Heart right ventricle (tissue), 16 donors: ENCODE data around the gene EIF1AD. TPM values are rescaled to one million over a fixed set of nuclear protein-coding genes. Genes with fewer than 3 reads are reported as not detected.

ENCODE experiments used
- ATAC-seq, 8 donors: fragments of 200-7000 bp; cut with Tn5 transposase; one replicate each; pipeline ENCODE4 v1.9.1; 2020; ENCODE audit warnings: mild to moderate bottlenecking in 8 of 8, moderate library complexity in 8 of 8, moderate number of reproducible peaks in 1 of 8
- DNase-seq, 2 donors: peaks; one replicate each; pipeline ENCODE4 v3.0.0-alpha.2; 2020
- H3K27ac ChIP-seq, 10 donors: fragments of 200-600 bp; sonication (generic) in 2 of 10; one replicate each; pipeline versions ENCODE4 v1.5.0 to v1.8.0; 2020 to 2022; ENCODE audit warnings: mild to moderate bottlenecking in 3 of 10
- H3K27me3 ChIP-seq, 7 donors: fragments of 200-600 bp; one replicate each; pipeline ENCODE4 v1.8.0; 2021 to 2022; ENCODE audit warnings: mild to moderate bottlenecking in 2 of 7
- H3K36me3 ChIP-seq, 9 donors: fragments of 200-600 bp; sonication (generic) in 1 of 9; one replicate each; pipeline versions ENCODE4 v1.5.0 to v1.8.0; 2020 to 2022; ENCODE audit warnings: mild to moderate bottlenecking in 2 of 9
- H3K4me1 ChIP-seq, 9 donors: fragments of 200-600 bp; sonication (generic) in 1 of 9; one replicate each; pipeline versions ENCODE4 v1.5.0 to v1.8.0; 2020 to 2022; ENCODE audit warnings: mild to moderate bottlenecking in 4 of 9
- H3K4me3 ChIP-seq, 10 donors: fragments of 200-600 bp; sonication (generic) in 2 of 10; one replicate each; pipeline versions ENCODE4 v1.5.0 to v1.8.0; 2020 to 2022; ENCODE audit warnings: mild to moderate bottlenecking in 7 of 10, moderate library complexity in 2 of 10
- H3K9me3 ChIP-seq, 11 donors: fragments of 200-600 bp in 10 of 11; sonication (generic) in 2 of 11; one replicate each; pipeline versions ENCODE4 v1.5.0 to v1.8.0; 2013 to 2022; ENCODE audit warnings: mild to moderate bottlenecking in 2 of 11, control low read depth in 1 of 11, moderate library complexity in 1 of 11
- WGBS, 2 donors: extraction: QIAGEN DNeasy Blood & Tissue Kit; methylation state at CpG; one replicate each; pipeline ENCODE4 v1.1.7; 2013; ENCODE audit warnings: inconsistent platforms in 1 of 2; 5-methylcytosine and 5-hydroxymethylcytosine counted together
- intact Hi-C, 10 donors: fragments of 100-400 bp; cut with DNase I; formaldehyde crosslinking; loops; one replicate each; pipeline versions ENCODE4 v1.11.1 to v1.14.2; 2022
- polyA plus RNA-seq, 2 donors: library from polyadenylated mRNA; stranded (reverse); fragments of 200-250 nt; gene quantifications; one replicate each; pipeline ENCODE4 v1.2.3, GENCODE V29; 2013
- total RNA-seq, 10 donors: library from RNA; stranded (reverse); fragmentation: NEBNext Ultra II Directional in 3 of 10; extraction: Animal tissue kit (Norgen Biotek cat#: 25700) in 3 of 10; gene quantifications; one replicate each; pipeline versions ENCODE4 v1.2.1 to v1.2.4, GENCODE V29; 2021 to 2023
- TF ChIP-seq, protein P1 (sequence below), 9 donors: fragments of 200-600 bp; sonication (generic) in 2 of 9; IDR thresholded peaks; one replicate each; pipeline versions ENCODE4 v1.5.0 to v1.8.0; 2021 to 2022; ENCODE audit warnings: antibody characterized with exemption in 9 of 9, mild to moderate bottlenecking in 5 of 9, moderate library complexity in 1 of 9
- donor health status: Arrhythmogenic right ventricular cardiomyopathy.
- donor health status: ischemic (EF 13 %, LVEDD 7.1; RV severe dilation, severe dysfunction).
- donor health status: healthy with polysubstance abuse.
- donor health status: DM: no; HTN: yes; CAD: no.
- donor health status: DM: no; HTN: no; CAD: no.
- donor health status: ischemic (EF 25% LVEDD 6.9; RV normal size, moderate dysfunction).
- donor health status: ischemic (EF 25% LVEDD 5.7; RV mildly dilated, moderate dysfunction).
- donor health status: healthy.
- donor health status: DM: yes; HTN: yes; CAD: no.
- donor health status: Ischemic cardiomyopathy.
- donor health status: ischemic (EF 35%, LVEDD 5.7; RV mildly dilated, moderate dysfunction).
- donor health status: nonischemic (EF 11% LVEDD 7.7; RV severe dilation, severe dysfunction).
- donor health status: DM: yes; HTN: yes; CAD: no.
- donor health status: PGD.
- donor health status: ischemic (EF 29% LVEDD 5.4; RV normal size, mild dysfunction).
- donor health status: nonischemic (EF 23%, LVEDD 6.1; RV moderate dilation, normal function).

Gene EIF1AD
- total and polyA plus RNA-seq, 12 donors: 15.1 to 30.0 (median 19.7) TPM

DNA sequence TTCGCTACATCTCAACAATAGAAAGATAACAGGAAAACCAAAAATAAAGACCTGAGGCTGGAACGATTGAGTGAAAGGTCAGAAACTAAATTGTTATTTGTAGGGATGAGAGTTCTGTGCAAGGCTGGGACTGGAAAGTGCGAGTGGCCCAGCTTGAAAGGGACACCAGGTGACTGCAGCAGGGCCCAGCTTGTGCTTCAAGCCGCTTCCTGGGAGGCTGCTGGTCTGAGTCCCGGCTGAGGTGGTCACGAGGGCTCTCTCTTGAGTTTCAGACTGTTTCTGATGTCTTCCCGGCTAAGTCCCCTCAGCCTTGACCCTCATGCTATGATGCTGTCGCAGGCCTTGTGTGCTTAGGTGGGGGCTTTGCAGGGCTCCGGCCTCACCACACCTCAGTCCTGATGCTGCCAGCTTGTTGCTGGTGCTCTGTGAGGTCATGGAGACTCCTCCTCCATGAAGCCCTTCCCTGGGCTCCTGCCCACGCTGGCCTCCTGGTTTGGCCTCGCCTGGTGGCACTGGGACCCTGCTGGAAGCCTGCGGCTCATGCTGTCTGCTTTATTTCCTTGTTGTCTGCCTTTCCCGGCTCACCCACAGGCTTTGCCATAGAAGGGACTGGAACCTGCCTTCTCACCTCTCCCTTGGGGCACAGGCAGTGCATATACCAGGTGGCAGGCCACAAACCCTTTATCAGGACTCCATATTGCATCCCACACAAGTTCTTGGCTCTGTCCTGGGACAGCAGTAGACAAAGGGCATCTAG, 4.4 kb upstream of the EIF1AD start:
- Histone ChIP-seq H3K27ac (no peak overlapping the region), H3K4me1 (peaks cover 4 to 26% (median 11%) of the 10 kb centered on the region in 9 donors), H3K27me3 (peaks cover 0 to 13% (median under 1%) of the 10 kb centered on the region in 7 donors), H3K9me3 (no peaks in the 10 kb centered on the region), H3K36me3 (peaks cover 0 to 35% (median 12%) of the 10 kb centered on the region in 9 donors), H3K4me3 (no peak overlapping the region)
- DNase-seq (no peak), ATAC-seq (no peak)
- WGBS, 2 donors: 83 to 85% methylated on average over 13 of the region's 13 CpGs
- intact Hi-C loops: no loop called here
- TF ChIP-seq, protein P1, sequence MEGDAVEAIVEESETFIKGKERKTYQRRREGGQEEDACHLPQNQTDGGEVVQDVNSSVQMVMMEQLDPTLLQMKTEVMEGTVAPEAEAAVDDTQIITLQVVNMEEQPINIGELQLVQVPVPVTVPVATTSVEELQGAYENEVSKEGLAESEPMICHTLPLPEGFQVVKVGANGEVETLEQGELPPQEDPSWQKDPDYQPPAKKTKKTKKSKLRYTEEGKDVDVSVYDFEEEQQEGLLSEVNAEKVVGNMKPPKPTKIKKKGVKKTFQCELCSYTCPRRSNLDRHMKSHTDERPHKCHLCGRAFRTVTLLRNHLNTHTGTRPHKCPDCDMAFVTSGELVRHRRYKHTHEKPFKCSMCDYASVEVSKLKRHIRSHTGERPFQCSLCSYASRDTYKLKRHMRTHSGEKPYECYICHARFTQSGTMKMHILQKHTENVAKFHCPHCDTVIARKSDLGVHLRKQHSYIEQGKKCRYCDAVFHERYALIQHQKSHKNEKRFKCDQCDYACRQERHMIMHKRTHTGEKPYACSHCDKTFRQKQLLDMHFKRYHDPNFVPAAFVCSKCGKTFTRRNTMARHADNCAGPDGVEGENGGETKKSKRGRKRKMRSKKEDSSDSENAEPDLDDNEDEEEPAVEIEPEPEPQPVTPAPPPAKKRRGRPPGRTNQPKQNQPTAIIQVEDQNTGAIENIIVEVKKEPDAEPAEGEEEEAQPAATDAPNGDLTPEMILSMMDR (IDR thresholded peaks at IDR 0.05): no peak

DNA sequence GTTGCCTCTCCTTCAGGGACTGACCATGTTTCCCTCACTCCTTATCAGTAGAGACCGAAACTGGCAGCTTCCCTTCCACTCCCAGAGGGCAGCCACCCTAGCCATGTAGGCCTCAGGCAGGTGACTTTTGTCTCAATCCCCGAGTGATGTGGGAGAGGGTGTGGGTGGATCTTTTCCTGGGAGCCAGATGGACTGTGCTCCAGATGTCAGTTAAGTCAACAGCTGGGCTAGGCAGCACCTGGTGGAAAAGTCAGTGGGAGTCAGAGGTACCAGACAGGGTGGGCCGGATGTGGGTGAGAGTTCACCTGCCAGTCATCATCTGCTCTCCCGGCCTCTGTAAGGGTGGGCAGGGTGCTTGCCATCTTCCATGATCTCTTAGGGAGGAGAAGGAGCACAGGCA, 2.2 kb upstream of the EIF1AD start:
- Histone ChIP-seq H3K4me1 (peaks cover 10 to 47% (median 24%) of the 10 kb centered on the region in 9 donors), H3K9me3 (no peaks in the 10 kb centered on the region), H3K27me3 (no peaks in the 10 kb centered on the region), H3K4me3 (no peak overlapping the region), H3K27ac (no peak overlapping the region), H3K36me3 (peaks cover 0 to 48% (median 22%) of the 10 kb centered on the region in 9 donors)
- ATAC-seq: no peak
- DNase-seq: no peak
- intact Hi-C loops: loop anchor here in 3 of 10 donors (5.0 kb wide), 1 partner anchor 42 kb away; the partner anchor contains the start of gene SART1 (in 3 of the 3)
- TF ChIP-seq, protein P1 (IDR thresholded peaks at IDR 0.05): no peak
- 72 to 77% methylated on average over 4 of the region's 4 CpGs for WGBS, 2 donors

DNA sequence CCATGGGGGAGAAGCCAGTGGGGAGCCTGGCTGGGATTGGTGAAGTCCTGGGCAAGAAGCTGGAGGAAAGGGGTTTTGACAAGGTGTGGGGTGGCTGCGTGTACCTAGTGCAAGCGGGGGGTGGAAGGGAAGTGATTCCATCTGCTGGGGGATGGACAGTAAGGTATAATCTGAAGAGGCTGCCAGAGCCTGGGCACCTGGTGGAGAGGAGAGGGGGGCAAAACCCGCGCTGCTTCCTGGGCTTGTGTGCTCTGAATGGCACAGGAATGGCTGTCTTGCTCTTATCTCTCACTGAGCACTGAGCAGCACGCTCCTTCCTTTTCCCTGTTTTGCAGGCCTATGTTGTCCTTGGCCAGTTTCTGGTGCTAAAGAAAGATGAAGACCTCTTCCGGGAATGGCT, 1.3 kb upstream of the EIF1AD start:
- H3K36me3 ChIP-seq: peaks cover 0 to 57% (median 30%) of the 10 kb centered on the region in 9 donors
- intact Hi-C loops: loop anchor here in 3 of 10 donors (2.0 to 5.0 kb wide), 2 partner anchors 41 to 50 kb away; partner anchors contain the start of genes SART1 (in 3 of the 3) and SF3B2 (in 1 of the 3)
- peak overlapping the region in 9 of 10 donors; percentile 73 to 99 (median 91) for H3K4me3 ChIP-seq
- DNase-seq: no peak
- H3K27ac ChIP-seq: peak overlapping the region in 9 of 10 donors; percentile 87 to 98 (median 95)
- TF ChIP-seq, protein P1 (IDR thresholded peaks at IDR 0.05): no peak
- H3K9me3 ChIP-seq: no peaks in the 10 kb centered on the region
- no peaks in the 10 kb centered on the region for H3K27me3 ChIP-seq
- 68 to 72% methylated on average over 6 of the region's 6 CpGs for WGBS, 2 donors
- ATAC-seq: no peak
- peaks cover 10 to 48% (median 24%) of the 10 kb centered on the region in 9 donors for H3K4me1 ChIP-seq

DNA sequence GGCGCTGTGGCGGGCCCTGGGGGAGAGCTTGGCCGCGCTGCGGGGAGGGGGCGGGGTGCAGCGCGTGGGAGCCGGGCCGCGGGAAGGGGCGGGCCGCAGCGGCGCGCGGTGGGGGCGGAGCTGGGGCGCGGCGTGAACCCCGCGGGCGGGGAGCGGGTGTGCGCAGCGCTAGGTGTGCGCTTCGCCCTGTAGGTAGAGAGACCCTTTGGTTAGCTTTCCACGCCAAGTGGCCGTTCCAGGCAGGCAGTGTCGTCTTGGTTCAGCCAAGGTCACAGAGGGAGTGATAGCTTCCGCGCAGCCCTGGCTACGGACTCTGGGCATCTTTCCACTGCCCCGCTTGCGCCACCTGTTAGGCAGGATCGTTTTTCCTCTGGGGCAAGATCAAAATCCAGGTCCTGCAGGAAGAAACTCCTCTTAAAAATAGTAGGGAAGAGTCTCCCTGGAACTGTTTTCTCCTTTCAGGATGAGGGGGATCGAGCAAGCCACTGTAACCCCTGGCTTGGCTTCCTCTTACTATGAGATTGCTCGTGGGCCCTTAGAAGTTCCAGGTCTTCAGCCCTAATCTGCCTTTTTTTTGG, 780 bp upstream of the EIF1AD start:
- Histone ChIP-seq H3K36me3 (peaks cover 0 to 63% (median 33%) of the 10 kb centered on the region in 9 donors), H3K4me1 (peaks cover 10 to 47% (median 24%) of the 10 kb centered on the region in 9 donors), H3K27me3 (no peaks in the 10 kb centered on the region), H3K4me3 (peak overlapping the region; percentile 73 to 99 (median 92)), H3K27ac (peak overlapping the region; percentile 84 to 98 (median 95)), H3K9me3 (no peaks in the 10 kb centered on the region)
- WGBS, 2 donors: 0% methylated on average over 38 to 40 of the region's 40 CpGs
- ATAC-seq (peak; percentile 76 to 87 (median 82)), DNase-seq (peak in 1 of 2 donors; percentile 48)
- TF ChIP-seq, protein P1 (IDR thresholded peaks at IDR 0.05): peak in 5 of 9 donors; percentile 11 to 48 (median 43)
- intact Hi-C loops: loop anchor here in 3 of 10 donors (2.0 to 5.0 kb wide), 2 partner anchors 40 to 50 kb away; partner anchors contain the start of genes SART1 (in 3 of the 3) and SF3B2 (in 1 of the 3)
